ENCODE results near the gene ABCB11. TPM values are rescaled to one million over a fixed set of nuclear protein-coding genes. Genes with fewer than 3 reads are reported as not detected.

Gene ABCB11
- total RNA-seq, 1 donor from 2014 or later = not detected

DNA sequence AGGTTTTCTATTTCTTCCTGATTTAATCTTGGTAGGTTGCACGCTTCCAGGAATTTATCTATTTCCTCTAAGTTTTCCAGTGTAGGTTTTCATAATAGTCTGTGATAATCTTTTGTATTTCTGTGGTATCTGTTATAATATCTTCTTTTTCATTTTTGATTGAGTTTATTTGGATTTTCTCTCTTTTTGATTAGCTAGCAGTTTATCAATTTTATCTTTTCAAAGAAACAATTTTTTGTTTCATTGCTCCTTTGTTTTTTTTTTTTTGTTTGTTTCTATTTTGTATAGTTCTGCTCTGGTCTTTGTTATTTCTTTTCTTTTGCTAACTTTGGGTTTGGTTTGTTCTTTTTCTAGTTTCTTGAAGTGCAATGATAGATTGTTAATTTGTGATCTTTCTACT lies 78.7 kb downstream of the ABCB11 start:
- no peaks in the 10 kb centered on the region for H3K9me3 ChIP-seq
- DNase-seq (ENCODE audit: extremely low spot score in 2 of 2) = no peak
- no peaks in the 10 kb centered on the region for H3K27me3 ChIP-seq
- no peaks in the 10 kb centered on the region for H3K4me1 ChIP-seq
- H3K4me3 ChIP-seq = no peak overlapping the region
- H3K27ac ChIP-seq = no peak overlapping the region
- TF ChIP-seq POLR2A (IDR thresholded peaks at IDR 0.05) = no peak
- TF ChIP-seq, protein P1, sequence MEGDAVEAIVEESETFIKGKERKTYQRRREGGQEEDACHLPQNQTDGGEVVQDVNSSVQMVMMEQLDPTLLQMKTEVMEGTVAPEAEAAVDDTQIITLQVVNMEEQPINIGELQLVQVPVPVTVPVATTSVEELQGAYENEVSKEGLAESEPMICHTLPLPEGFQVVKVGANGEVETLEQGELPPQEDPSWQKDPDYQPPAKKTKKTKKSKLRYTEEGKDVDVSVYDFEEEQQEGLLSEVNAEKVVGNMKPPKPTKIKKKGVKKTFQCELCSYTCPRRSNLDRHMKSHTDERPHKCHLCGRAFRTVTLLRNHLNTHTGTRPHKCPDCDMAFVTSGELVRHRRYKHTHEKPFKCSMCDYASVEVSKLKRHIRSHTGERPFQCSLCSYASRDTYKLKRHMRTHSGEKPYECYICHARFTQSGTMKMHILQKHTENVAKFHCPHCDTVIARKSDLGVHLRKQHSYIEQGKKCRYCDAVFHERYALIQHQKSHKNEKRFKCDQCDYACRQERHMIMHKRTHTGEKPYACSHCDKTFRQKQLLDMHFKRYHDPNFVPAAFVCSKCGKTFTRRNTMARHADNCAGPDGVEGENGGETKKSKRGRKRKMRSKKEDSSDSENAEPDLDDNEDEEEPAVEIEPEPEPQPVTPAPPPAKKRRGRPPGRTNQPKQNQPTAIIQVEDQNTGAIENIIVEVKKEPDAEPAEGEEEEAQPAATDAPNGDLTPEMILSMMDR (IDR thresholded peaks at IDR 0.05) = no peak
- TF ChIP-seq POLR2AphosphoS5 (IDR thresholded peaks at IDR 0.05; ENCODE audit: insufficient read depth in 1 of 2, low read depth in 1 of 2) = no peak
- intact Hi-C loops (cut with DNase I) = no loop called here
- no peaks in the 10 kb centered on the region for H3K36me3 ChIP-seq

DNA sequence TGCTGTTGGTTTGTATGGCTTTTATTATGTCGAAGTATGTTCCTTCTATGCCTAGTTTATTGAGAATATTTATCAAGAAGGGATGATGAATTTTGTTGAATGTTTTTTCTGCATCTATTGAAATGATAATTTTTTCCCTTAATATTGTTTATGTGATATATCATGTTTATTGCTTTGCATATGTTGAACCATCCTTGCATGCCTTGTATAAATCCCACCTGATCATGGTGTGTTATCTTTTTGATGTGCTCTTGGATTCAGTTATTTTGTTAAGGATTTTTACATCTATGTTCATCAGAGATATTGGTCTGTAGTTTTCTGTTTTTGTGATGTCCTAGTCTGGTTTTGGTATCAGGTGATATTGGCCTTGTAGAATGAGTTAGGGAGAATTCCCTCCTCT lies 79.3 kb downstream of the ABCB11 start:
- TF ChIP-seq POLR2A (IDR thresholded peaks at IDR 0.05) (no peak), POLR2AphosphoS5 (IDR thresholded peaks at IDR 0.05; ENCODE audit: insufficient read depth in 1 of 2, low read depth in 1 of 2) (no peak)
- TF ChIP-seq, protein P1 (IDR thresholded peaks at IDR 0.05) = no peak
- Histone ChIP-seq H3K4me3 (no peak overlapping the region), H3K27me3 (no peaks in the 10 kb centered on the region), H3K27ac (no peak overlapping the region), H3K4me1 (no peaks in the 10 kb centered on the region), H3K9me3 (no peaks in the 10 kb centered on the region), H3K36me3 (no peaks in the 10 kb centered on the region)
- intact Hi-C loops (cut with DNase I) = no loop called here
- no peak for DNase-seq (ENCODE audit: extremely low spot score in 2 of 2)

GRCh38 chr2:168949324-168949723 lies 81.8 kb downstream of the ABCB11 start:
- intact Hi-C loops (cut with DNase I) = no loop called here
- H3K36me3 ChIP-seq = no peaks in the 10 kb centered on the region
- no peak overlapping the region for H3K4me3 ChIP-seq
- H3K4me1 ChIP-seq = no peaks in the 10 kb centered on the region
- H3K9me3 ChIP-seq = no peaks in the 10 kb centered on the region
- H3K27me3 ChIP-seq = no peaks in the 10 kb centered on the region
- no peak overlapping the region for H3K27ac ChIP-seq
- no peak for DNase-seq (ENCODE audit: extremely low spot score in 2 of 2)
- no peak for TF ChIP-seq POLR2AphosphoS5 (IDR thresholded peaks at IDR 0.05; ENCODE audit: insufficient read depth in 1 of 2, low read depth in 1 of 2)
- TF ChIP-seq POLR2A (IDR thresholded peaks at IDR 0.05) = no peak
- TF ChIP-seq, protein P1 (IDR thresholded peaks at IDR 0.05) = no peak

DNA sequence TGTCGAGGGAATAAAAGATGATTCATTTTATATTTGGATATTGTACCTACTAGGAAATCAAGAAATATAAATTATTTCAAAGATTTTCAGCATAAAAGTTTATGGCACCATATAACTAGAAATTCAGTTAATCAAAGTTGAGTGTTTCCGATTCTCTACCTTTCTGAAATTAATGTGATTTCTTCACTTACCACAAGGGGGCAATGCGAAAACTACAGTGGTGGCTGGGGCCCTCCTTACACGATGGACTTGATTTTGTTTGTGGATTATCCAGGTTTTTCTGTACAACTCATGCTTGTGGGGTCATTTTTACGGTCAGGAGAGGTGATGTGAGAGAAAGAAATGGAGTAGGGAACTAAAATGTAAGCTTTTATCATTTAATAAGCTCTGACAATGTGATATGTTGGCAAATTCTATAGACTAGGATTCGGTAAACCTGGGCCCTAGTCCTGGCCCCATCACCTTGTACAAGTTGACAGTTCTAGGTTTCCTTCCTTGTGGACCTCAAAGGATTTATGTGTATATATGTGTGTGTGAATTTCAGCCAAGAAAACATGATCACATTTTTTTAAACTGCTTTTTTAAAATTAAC lies 82.4 kb downstream of the ABCB11 start:
- TF ChIP-seq POLR2A (IDR thresholded peaks at IDR 0.05) (no peak), POLR2AphosphoS5 (IDR thresholded peaks at IDR 0.05; ENCODE audit: insufficient read depth in 1 of 2, low read depth in 1 of 2) (no peak)
- TF ChIP-seq, protein P1 (IDR thresholded peaks at IDR 0.05) = no peak

GRCh38 chr2:168945508-168945907 lies 85.6 kb downstream of the ABCB11 start:
- Histone ChIP-seq H3K36me3 (no peaks in the 10 kb centered on the region), H3K4me1 (no peaks in the 10 kb centered on the region), H3K27ac (no peak overlapping the region), H3K4me3 (no peak overlapping the region), H3K9me3 (no peaks in the 10 kb centered on the region), H3K27me3 (no peaks in the 10 kb centered on the region)
- TF ChIP-seq POLR2AphosphoS5 (IDR thresholded peaks at IDR 0.05; ENCODE audit: insufficient read depth in 1 of 2, low read depth in 1 of 2) (no peak), POLR2A (IDR thresholded peaks at IDR 0.05) (no peak)
- TF ChIP-seq, protein P1 (IDR thresholded peaks at IDR 0.05) = no peak
- DNase-seq (ENCODE audit: extremely low spot score in 2 of 2) = no peak
- intact Hi-C loops (cut with DNase I) = no loop called here

More for the DNA sequence above, 82.4 kb downstream of the ABCB11 start:
- no peaks in the 10 kb centered on the region for H3K4me1 ChIP-seq
- H3K27me3 ChIP-seq = no peaks in the 10 kb centered on the region
- no peaks in the 10 kb centered on the region for H3K9me3 ChIP-seq
- no peak for DNase-seq (ENCODE audit: extremely low spot score in 2 of 2)
- no peak overlapping the region for H3K27ac ChIP-seq
- no peak overlapping the region for H3K4me3 ChIP-seq
- H3K36me3 ChIP-seq = no peaks in the 10 kb centered on the region
- intact Hi-C loops (cut with DNase I) = no loop called here

Data from vagina (tissue), 2 donors.